AG10803 (cell line): ENCODE measurements around the gene TMEM11.
A peak's percentile ranks its signal among the peaks of the same experiment; 100 is the strongest.

Source experiments
- DNase-seq: peaks from one replicate; pipeline ENCODE4 v3.0.0; 2010; ENCODE audit warnings: low read depth
- H3K4me3 ChIP-seq: 2 replicates; pipeline ENCODE4 v1.5.1; 2011; ENCODE audit warnings: mild to moderate bottlenecking, low read length, control low read depth
- TF ChIP-seq, protein P1 (sequence below): conservative IDR thresholded peaks from 2 replicates; pipeline ENCODE4 v1.5.1; 2011; ENCODE audit warnings: mild to moderate bottlenecking, low read length, control low read depth, inconsistent platforms

TMEM11 gene

DNA sequence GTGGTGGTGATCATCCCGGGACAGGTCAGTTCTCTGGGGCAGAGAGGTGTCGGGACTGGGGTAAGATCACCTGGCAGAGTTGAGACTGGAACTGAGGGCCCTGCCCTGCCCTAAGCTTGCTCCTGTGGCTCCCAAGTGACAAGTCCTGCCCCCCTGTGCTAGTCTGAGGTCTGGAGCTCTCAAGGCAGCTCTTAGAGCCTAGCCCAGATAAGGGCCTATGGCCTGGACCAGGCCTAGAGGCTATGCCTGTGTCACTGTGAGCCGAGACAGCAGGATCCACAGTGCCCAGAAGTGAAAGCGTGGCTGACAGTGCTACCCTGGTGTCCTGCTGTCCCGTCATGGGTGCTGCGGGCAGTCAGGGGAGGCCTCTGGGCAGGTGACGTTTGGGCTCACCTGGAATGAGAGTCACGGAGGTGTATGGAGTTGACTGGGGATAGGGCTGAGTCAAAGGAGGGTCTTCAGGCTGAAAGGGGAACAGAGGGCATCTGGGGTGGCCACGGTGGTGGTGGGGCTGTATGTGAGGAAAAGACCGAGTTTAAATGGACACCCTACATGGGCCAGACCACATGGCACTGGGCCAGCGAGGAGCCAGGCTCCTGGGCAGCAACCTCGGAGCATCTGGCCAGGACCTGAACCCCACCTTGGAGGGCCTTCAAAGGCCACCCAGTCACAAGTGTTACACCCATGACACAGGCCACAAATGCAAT is 33.7 kb upstream of the TMEM11 start:
- TF ChIP-seq, protein P1, sequence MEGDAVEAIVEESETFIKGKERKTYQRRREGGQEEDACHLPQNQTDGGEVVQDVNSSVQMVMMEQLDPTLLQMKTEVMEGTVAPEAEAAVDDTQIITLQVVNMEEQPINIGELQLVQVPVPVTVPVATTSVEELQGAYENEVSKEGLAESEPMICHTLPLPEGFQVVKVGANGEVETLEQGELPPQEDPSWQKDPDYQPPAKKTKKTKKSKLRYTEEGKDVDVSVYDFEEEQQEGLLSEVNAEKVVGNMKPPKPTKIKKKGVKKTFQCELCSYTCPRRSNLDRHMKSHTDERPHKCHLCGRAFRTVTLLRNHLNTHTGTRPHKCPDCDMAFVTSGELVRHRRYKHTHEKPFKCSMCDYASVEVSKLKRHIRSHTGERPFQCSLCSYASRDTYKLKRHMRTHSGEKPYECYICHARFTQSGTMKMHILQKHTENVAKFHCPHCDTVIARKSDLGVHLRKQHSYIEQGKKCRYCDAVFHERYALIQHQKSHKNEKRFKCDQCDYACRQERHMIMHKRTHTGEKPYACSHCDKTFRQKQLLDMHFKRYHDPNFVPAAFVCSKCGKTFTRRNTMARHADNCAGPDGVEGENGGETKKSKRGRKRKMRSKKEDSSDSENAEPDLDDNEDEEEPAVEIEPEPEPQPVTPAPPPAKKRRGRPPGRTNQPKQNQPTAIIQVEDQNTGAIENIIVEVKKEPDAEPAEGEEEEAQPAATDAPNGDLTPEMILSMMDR = no peak
- no peak overlapping the region for H3K4me3 ChIP-seq
- DNase-seq = no peak

DNA sequence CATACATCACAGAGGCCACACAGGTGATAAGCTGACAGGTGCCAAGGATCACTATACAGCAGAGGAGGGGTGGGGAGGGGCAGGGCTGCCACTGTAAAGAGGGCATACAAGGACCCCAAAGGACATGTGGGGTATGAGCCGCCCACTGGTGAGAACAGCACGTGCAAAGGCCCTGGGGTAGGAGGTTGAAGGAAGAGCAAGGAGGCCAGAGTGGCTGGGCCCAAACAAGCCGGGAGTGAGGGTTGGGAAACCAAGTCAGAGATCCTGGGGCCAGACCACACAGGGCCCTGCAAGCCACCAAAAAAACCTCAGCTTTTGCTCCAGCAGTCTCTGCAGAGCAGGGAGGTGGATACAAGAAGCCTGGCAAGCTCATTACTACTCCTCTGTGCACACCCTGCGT is 32.7 kb upstream of the TMEM11 start:
- TF ChIP-seq, protein P1 = no peak
- no peak for DNase-seq
- no peak overlapping the region for H3K4me3 ChIP-seq

DNA sequence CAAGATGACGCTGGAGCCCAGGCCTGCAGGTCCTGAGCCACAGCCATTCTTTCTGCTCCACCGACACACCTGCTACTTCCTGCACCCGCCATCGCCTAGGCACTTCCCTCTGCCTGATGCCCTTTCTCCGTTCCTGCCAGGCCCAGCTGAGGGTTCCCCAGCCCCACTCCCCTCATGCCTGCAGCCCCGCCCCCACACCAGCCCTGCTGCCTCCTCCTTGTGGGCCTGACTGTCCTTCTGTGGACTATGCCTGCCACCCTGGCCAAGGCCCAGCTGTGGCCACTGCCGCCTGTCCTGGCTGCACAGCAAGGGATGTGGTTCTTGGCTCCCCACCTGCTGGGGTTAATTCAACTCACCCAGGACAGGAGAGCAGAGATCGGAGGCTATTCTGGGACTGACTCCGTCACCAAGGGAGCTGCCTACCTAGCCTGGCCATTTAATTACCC is 31.7 kb upstream of the TMEM11 start:
- DNase-seq = no peak
- H3K4me3 ChIP-seq = no peak overlapping the region
- TF ChIP-seq, protein P1 = no peak

DNA sequence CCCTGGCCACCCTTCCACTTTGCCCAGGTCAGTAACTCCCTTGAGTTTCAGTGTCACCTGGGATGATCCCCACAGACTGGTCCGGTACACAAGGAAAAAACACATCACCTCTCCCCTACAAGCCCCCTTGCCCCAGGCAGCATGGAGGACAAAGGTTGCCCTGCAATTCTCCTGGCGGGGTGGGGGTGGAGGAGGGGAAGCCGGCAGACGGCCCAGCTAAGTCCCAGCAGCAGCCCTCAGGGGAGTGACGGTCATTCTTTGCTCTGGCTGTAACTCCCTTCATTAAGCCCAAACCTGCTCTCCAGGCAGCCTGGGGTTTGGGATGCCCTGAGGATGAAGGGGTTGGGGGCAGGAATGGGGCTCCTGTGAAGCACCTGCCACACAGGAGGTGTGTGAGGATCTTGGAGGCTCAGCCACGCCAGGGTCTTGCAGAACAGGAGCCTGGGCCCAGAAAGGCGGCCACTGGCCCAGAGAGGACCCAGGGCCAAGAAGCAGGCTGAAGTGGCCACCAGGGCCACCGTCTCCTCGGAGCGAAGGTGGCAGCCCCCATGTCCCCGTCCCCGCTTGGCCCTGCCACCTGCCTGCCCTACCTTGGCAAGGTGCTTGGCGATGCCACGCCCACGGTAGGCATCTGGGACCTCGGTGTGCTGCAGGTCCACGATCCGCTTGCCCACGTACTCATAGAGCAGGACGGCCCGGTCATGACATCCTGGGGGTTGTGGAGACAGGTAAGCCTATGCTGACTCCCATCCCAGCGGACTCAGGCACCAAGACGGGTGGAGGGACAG is 29.7 kb upstream of the TMEM11 start:
- TF ChIP-seq, protein P1 = no peak
- no peak overlapping the region for H3K4me3 ChIP-seq
- no peak for DNase-seq

DNA sequence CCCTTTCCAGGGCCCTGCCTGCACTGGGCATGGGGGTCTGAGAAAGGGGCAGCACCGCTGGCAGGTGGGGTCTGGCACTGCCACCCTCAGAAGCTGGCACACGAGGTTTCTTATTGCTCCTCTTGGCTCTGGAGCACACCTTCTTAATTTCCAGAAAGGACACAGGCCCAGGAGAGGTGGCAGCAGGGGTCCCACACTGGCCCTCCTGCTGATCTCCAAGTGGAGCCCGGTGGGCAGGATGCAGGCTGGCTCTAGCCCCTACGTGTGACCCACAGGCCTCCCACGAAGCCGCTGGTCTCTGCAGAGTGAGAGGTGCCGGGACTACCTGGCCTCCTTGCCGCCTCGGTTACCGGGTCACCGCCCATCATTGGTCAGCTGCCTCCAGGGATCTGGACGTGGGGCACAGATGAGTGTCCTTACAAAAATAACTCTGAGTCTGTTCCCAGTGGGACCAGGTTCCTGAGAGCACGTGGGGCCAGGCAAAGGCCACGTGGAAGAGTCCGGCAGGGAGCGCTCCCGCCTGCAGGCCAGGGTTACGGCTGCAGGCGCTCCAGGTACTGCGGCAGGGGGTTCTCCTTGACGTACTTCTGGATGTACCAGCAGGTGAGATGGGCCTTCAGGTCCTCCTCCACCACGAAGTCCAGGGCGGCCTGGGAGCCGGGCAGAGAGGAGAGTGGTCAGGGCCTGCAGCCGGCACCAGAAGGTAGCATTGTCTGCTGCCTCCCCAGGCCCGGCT is 29.0 kb upstream of the TMEM11 start:
- DNase-seq = no peak
- TF ChIP-seq, protein P1 = no peak
- no peak overlapping the region for H3K4me3 ChIP-seq

DNA sequence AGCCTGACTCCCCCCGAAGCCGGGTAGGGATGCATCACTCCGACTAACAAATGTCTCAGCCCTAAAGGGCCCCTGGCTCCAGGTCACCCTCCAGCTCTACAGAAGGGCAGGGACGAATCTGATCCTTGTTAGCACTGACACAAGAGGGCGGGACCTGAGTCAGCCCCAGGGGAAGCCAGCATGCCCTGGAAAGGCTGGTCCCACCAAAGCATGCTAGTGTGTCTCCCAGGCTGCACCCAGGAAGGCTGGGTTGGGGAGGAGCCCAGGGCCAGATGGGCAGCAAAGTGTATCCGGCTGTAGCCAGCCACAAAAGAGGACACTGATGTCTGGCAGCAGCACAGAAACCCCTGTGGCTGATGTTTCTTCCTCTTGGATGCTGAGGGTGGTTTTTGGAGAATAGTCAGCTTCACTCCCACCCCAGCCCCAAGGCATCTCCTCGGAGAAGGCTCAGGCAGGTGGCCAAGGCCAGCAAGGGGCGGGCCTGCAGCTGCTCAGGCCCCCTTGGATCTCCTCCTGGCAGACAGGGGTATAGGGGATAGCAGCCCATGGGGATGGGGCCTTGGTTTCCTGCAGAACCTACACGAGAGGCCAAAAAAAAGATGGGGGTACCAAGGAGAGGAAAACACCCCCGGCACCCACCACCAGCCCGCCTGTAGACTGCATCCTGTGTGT is 28.2 kb upstream of the TMEM11 start:
- H3K4me3 ChIP-seq = no peak overlapping the region
- TF ChIP-seq, protein P1 = no peak
- peak; percentile 35 for DNase-seq
